GM19438 (cell line): ENCODE data around the gene TTC9B.
"Not testable (repeated sequence)": the region's sequence is repeated elsewhere in the genome, so short reads cannot be mapped to it uniquely, and the experiment has no call there.

ENCODE experiments used
- ATAC-seq: cut with Tn5 transposase; IDR thresholded peaks from one replicate; pipeline ENCODE4 v1.9.1; 2021; ENCODE audit warnings: low read depth; ENCODE audit not compliant: unreplicated experiment

The TTC9B gene

GRCh38 chr19:40177286-40178070 lies 40.7 kb downstream of the TTC9B start:
- no peak for ATAC-seq

- ATAC-seq: no peak
Observed at GRCh38 chr19:40175820-40176219, 42.4 kb downstream of the TTC9B start.

- ATAC-seq: no peak
Observed at GRCh38 chr19:40174092-40174491, 44.1 kb downstream of the TTC9B start.

DNA sequence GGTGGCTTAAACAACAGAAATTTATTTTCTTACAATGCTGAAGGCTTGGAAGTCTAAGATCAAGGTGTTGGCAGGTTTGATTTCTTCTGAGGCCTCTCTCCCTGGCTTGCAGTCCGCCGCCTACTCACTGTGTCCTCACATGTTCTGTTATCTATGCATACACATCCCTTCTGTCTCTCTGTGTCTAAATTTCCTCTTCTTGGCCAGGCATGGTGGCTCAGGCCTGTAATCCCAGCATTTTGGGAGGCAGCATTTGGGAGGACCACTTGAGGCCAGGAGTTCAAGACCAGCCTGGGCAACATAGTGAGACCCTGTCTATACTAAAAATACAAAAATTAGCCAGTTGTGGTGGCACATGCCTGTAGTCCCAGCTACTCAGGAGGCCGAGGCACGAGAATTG lies 46.9 kb downstream of the TTC9B start:
- ATAC-seq: not testable (repeated sequence)

DNA sequence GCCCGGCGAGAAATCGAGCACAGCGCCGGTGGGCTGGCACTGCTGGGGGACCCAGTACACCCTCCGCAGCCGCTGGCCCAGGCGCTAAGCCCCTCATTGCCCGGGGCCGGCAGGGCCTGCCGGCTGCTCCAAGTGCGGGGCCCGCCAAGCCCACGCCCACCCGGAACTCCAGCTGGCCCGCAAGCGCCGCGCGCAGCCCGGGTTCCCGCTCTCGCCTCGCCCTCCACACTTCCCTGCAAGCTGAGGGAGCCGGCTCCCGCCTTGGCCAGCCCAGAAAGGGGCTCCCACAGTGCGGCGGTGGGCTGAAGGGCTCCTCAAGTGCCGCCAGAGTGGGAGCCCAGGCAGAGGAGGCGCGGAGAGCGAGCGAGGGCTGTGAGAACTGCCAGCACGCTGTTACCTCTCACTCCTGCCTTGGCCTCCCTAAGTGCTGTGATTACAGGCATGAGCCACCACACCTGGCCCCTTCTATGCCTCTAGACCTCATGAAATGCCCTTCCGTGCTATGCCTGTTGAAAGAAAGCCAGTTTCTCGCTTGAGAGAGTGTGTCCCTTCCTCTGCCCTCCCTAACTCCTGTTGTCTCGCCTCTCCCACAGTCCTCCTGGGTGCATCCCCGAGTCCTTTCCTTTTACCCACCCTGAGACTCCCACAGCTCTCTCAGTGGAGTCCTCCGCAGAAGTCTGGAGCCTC lies 47.7 kb downstream of the TTC9B start:
- not testable (repeated sequence) for ATAC-seq

- ATAC-seq: not testable (repeated sequence)
Observed at GRCh38 chr19:40169482-40170302, 48.5 kb downstream of the TTC9B start.
